Ishikawa (cell line): Measurements from ENCODE around the gene PPARG.

Experiments used
- CEBPB ChIP-seq: IDR thresholded peaks from 2 replicates; pipeline ENCODE4 v1.6.1; 2012
- CREB1 ChIP-seq: IDR thresholded peaks from 2 replicates; pipeline ENCODE4 v1.6.1; 2012; ENCODE audit warnings: low read depth
- EGR1 ChIP-seq: IDR thresholded peaks from 2 replicates; pipeline ENCODE4 v1.6.1; 2012
- EP300 ChIP-seq: IDR thresholded peaks from 2 replicates; pipeline ENCODE4 v1.6.1; 2012; ENCODE audit warnings: borderline replicate concordance
- FOXM1 ChIP-seq: IDR thresholded peaks from 2 replicates; pipeline ENCODE4 v1.6.1; 2012; ENCODE audit warnings: low read depth, borderline replicate concordance
- MAX ChIP-seq: IDR thresholded peaks from 2 replicates; pipeline ENCODE4 v1.6.1; 2012
- NFIC ChIP-seq: IDR thresholded peaks from 2 replicates; pipeline ENCODE4 v1.6.1; 2012
- RAD21 ChIP-seq: IDR thresholded peaks from 2 replicates; pipeline ENCODE4 v1.6.1; 2012; ENCODE audit warnings: low read depth
- TAF1 ChIP-seq: IDR thresholded peaks from 2 replicates; pipeline ENCODE4 v1.6.1; 2012; ENCODE audit warnings: low read depth, mild to moderate bottlenecking
- TCF12 ChIP-seq: IDR thresholded peaks from 2 replicates; pipeline ENCODE4 v1.6.1; 2012; ENCODE audit warnings: low read depth
- TEAD4 ChIP-seq: IDR thresholded peaks from 2 replicates; pipeline ENCODE4 v1.6.1; 2012
- YY1 ChIP-seq: IDR thresholded peaks from 2 replicates; pipeline ENCODE4 v1.6.1; 2012; ENCODE audit warnings: low read depth
- ZBTB7A ChIP-seq: IDR thresholded peaks from 2 replicates; pipeline ENCODE4 v1.6.1; 2012; ENCODE audit warnings: low read depth
- TF ChIP-seq, protein P1 (sequence below): IDR thresholded peaks from 2 replicates; pipeline ENCODE4 v1.6.1; 2012; ENCODE audit warnings: low read depth, mild to moderate bottlenecking
- TF ChIP-seq, protein P2 (sequence below): IDR thresholded peaks from 2 replicates; pipeline ENCODE4 v1.6.1; 2012

The PPARG gene

DNA sequence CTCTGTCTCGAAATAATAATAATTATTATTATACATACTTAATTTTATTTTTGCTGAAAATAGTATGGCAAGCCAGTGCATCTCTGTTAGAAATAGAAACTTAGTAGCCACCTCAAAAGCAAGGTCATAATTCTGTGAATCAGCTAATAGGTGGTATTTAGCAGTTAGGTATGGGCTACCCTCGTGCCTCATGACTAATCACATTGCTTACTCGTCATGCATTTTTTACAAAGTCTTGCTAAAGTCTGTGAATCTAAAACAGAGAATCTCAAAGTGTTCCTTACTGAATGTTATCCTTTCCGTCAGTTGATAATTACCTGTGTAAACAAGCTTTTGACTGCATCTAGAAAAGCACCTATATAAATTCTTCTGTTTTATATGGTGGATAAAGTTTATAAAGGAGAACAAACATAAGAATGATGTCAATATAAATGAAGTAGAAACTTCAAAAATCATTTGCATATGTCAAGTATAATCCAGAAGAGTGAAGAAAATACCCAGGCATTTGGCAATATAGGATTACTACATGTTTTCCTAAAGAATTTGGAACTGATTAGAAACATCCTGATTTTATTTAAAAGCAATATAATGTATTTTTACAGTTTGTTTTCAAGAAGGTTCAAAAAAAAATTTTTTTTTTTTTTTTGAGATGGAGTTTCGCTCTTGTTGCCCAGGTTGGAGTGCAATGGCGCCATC, 6.2 kb downstream of the PPARG start:
- TF ChIP-seq NFIC (no peak), TAF1 (no peak), RAD21 (no peak), TEAD4 (no peak), EGR1 (no peak), CEBPB (no peak), TCF12 (no peak), YY1 (no peak), ZBTB7A (no peak), EP300 (no peak), CREB1 (no peak), FOXM1 (no peak), MAX (no peak)
- TF ChIP-seq, protein P1, sequence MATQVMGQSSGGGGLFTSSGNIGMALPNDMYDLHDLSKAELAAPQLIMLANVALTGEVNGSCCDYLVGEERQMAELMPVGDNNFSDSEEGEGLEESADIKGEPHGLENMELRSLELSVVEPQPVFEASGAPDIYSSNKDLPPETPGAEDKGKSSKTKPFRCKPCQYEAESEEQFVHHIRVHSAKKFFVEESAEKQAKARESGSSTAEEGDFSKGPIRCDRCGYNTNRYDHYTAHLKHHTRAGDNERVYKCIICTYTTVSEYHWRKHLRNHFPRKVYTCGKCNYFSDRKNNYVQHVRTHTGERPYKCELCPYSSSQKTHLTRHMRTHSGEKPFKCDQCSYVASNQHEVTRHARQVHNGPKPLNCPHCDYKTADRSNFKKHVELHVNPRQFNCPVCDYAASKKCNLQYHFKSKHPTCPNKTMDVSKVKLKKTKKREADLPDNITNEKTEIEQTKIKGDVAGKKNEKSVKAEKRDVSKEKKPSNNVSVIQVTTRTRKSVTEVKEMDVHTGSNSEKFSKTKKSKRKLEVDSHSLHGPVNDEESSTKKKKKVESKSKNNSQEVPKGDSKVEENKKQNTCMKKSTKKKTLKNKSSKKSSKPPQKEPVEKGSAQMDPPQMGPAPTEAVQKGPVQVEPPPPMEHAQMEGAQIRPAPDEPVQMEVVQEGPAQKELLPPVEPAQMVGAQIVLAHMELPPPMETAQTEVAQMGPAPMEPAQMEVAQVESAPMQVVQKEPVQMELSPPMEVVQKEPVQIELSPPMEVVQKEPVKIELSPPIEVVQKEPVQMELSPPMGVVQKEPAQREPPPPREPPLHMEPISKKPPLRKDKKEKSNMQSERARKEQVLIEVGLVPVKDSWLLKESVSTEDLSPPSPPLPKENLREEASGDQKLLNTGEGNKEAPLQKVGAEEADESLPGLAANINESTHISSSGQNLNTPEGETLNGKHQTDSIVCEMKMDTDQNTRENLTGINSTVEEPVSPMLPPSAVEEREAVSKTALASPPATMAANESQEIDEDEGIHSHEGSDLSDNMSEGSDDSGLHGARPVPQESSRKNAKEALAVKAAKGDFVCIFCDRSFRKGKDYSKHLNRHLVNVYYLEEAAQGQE = no peak
- TF ChIP-seq, protein P2, sequence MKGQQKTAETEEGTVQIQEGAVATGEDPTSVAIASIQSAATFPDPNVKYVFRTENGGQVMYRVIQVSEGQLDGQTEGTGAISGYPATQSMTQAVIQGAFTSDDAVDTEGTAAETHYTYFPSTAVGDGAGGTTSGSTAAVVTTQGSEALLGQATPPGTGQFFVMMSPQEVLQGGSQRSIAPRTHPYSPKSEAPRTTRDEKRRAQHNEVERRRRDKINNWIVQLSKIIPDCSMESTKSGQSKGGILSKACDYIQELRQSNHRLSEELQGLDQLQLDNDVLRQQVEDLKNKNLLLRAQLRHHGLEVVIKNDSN = no peak

- TF ChIP-seq ZBTB7A (no peak), CREB1 (no peak), TEAD4 (no peak), CEBPB (no peak), NFIC (no peak), FOXM1 (no peak), TAF1 (no peak), EP300 (no peak), MAX (no peak), EGR1 (no peak), RAD21 (no peak), YY1 (no peak), TCF12 (no peak)
- TF ChIP-seq, protein P2 = no peak
- TF ChIP-seq, protein P1 = no peak
These were observed 7.6 kb downstream of the PPARG start for GRCh38 chr3:12296511-12296910.

GRCh38 chr3:12299026-12299425, 10.2 kb downstream of the PPARG start:
- no peak for TF ChIP-seq CEBPB
- TF ChIP-seq EGR1 = no peak
- no peak for TF ChIP-seq TEAD4
- no peak for TF ChIP-seq YY1
- TF ChIP-seq FOXM1 = no peak
- TF ChIP-seq, protein P2 = no peak
- no peak for TF ChIP-seq RAD21
- TF ChIP-seq TAF1 = no peak
- no peak for TF ChIP-seq ZBTB7A
- TF ChIP-seq, protein P1 = no peak
- TF ChIP-seq MAX = no peak
- no peak for TF ChIP-seq CREB1
- no peak for TF ChIP-seq TCF12
- TF ChIP-seq EP300 = no peak
- TF ChIP-seq NFIC = no peak

- no peak for TF ChIP-seq CEBPB
- TF ChIP-seq, protein P1 = no peak
- no peak for TF ChIP-seq EP300
- TF ChIP-seq YY1 = no peak
- TF ChIP-seq, protein P2 = no peak
- no peak for TF ChIP-seq NFIC
- no peak for TF ChIP-seq CREB1
- TF ChIP-seq RAD21 = no peak
- TF ChIP-seq MAX = no peak
- TF ChIP-seq EGR1 = no peak
- no peak for TF ChIP-seq TCF12
- TF ChIP-seq TAF1 = no peak
- no peak for TF ChIP-seq TEAD4
- no peak for TF ChIP-seq FOXM1
- no peak for TF ChIP-seq ZBTB7A
These were observed 11.3 kb downstream of the PPARG start for GRCh38 chr3:12300137-12300536.
